ENCODE results near the gene NCR1. TPM values are rescaled to one million over a fixed set of nuclear protein-coding genes. Genes with fewer than 3 reads are reported as not detected.
"Not testable (repeated sequence)": the region's sequence is repeated elsewhere in the genome, so short reads cannot be mapped to it uniquely, and the experiment has no call there.

Gene NCR1
- total RNA-seq, 1 donor from 2014 or later = not detected

GRCh38 chr19:54928299-54928698, 22.4 kb downstream of the NCR1 start:
- intact Hi-C loops (cut with micrococcal nuclease) = no loop called here
- Mint-ChIP-seq H3K9me3 (peaks cover 9% of the 10 kb centered on the region), H3K27me3 (no peaks in the 10 kb centered on the region)

GRCh38 chr19:54937926-54938325, 32.0 kb downstream of the NCR1 start:
- intact Hi-C loops (cut with micrococcal nuclease) = no loop called here
- Mint-ChIP-seq H3K4me1 (peaks cover 8% of the 10 kb centered on the region), H3K4me3 (peak overlapping the region; percentile 3), H3K36me3 (ENCODE audit: low read depth) (no peaks in the 10 kb centered on the region), H3K27me3 (no peaks in the 10 kb centered on the region), H3K9me3 (peaks cover 3% of the 10 kb centered on the region), H3K27ac (no peak overlapping the region)
- DNase-seq = peak; percentile 72

More at GRCh38 chr19:54928299-54928698, 22.4 kb downstream of the NCR1 start:
- H3K4me3 Mint-ChIP-seq = no peak overlapping the region
- no peaks in the 10 kb centered on the region for H3K4me1 Mint-ChIP-seq
- no peak for DNase-seq
- peaks cover 2% of the 10 kb centered on the region for H3K36me3 Mint-ChIP-seq (ENCODE audit: low read depth)
- no peak overlapping the region for H3K27ac Mint-ChIP-seq

- H3K27me3 Mint-ChIP-seq = no peaks in the 10 kb centered on the region
- no peaks in the 10 kb centered on the region for H3K36me3 Mint-ChIP-seq (ENCODE audit: low read depth)
- no peak overlapping the region for H3K4me3 Mint-ChIP-seq
- DNase-seq = no peak
- H3K27ac Mint-ChIP-seq = no peak overlapping the region
- intact Hi-C loops (cut with micrococcal nuclease) = no loop called here
- no peaks in the 10 kb centered on the region for H3K9me3 Mint-ChIP-seq
- H3K4me1 Mint-ChIP-seq = peaks cover 8% of the 10 kb centered on the region
Observed at GRCh38 chr19:54938906-54939305, 33.0 kb downstream of the NCR1 start.

- intact Hi-C loops (cut with micrococcal nuclease); H3K27me3 Mint-ChIP-seq; H3K4me1 Mint-ChIP-seq; DNase-seq; H3K4me3 Mint-ChIP-seq; H3K36me3 Mint-ChIP-seq (ENCODE audit: low read depth); H3K27ac Mint-ChIP-seq; H3K9me3 Mint-ChIP-seq: not testable (repeated sequence)
Observed at GRCh38 chr19:54939538-54939937, 33.6 kb downstream of the NCR1 start.

- DNase-seq; H3K27ac Mint-ChIP-seq; H3K4me3 Mint-ChIP-seq; H3K36me3 Mint-ChIP-seq (ENCODE audit: low read depth); H3K27me3 Mint-ChIP-seq; H3K9me3 Mint-ChIP-seq; H3K4me1 Mint-ChIP-seq; intact Hi-C loops (cut with micrococcal nuclease): not testable (repeated sequence)
Observed at GRCh38 chr19:54943772-54944361, 37.9 kb downstream of the NCR1 start.

- Mint-ChIP-seq H3K9me3 (no peaks in the 10 kb centered on the region), H3K4me1 (no peaks in the 10 kb centered on the region), H3K27ac (no peak within 1 kb of the TSS), H3K36me3 (ENCODE audit: low read depth) (no peaks in the 10 kb centered on the region), H3K27me3 (peaks cover 3% of the 10 kb centered on the region), H3K4me3 (no peak within 1 kb of the TSS)
- DNase-seq = no peak
- intact Hi-C loops (cut with micrococcal nuclease) = no loop called here
Observed at GRCh38 chr19:54947381-54947780, 41.4 kb downstream of the NCR1 start, which contains the start of gene NLRP7. Gene NLRP7 (minus strand): TSS chr19:54947530.

- no peaks in the 10 kb centered on the region for H3K36me3 Mint-ChIP-seq (ENCODE audit: low read depth)
- no peak overlapping the region for H3K27ac Mint-ChIP-seq
- no peaks in the 10 kb centered on the region for H3K9me3 Mint-ChIP-seq
- H3K4me1 Mint-ChIP-seq = no peaks in the 10 kb centered on the region
- intact Hi-C loops (cut with micrococcal nuclease) = no loop called here
- no peak overlapping the region for H3K4me3 Mint-ChIP-seq
- H3K27me3 Mint-ChIP-seq = peaks cover 3% of the 10 kb centered on the region
- DNase-seq = no peak
Observed at GRCh38 chr19:54949412-54949811, 43.5 kb downstream of the NCR1 start.

- H3K4me3 Mint-ChIP-seq; intact Hi-C loops (cut with micrococcal nuclease); H3K9me3 Mint-ChIP-seq; H3K36me3 Mint-ChIP-seq (ENCODE audit: low read depth); H3K27ac Mint-ChIP-seq; DNase-seq; H3K27me3 Mint-ChIP-seq; H3K4me1 Mint-ChIP-seq: not testable (repeated sequence)
Observed at GRCh38 chr19:54950580-54950979, 44.6 kb downstream of the NCR1 start.

- intact Hi-C loops (cut with micrococcal nuclease) = no loop called here
- Mint-ChIP-seq H3K9me3 (no peaks in the 10 kb centered on the region), H3K27ac (no peak overlapping the region), H3K4me1 (peaks cover 1% of the 10 kb centered on the region), H3K4me3 (no peak overlapping the region), H3K36me3 (ENCODE audit: low read depth) (no peaks in the 10 kb centered on the region), H3K27me3 (peaks cover 3% of the 10 kb centered on the region)
- DNase-seq = no peak
Observed at GRCh38 chr19:54952591-54953344, 46.8 kb downstream of the NCR1 start.

- H3K9me3 Mint-ChIP-seq; H3K27ac Mint-ChIP-seq; DNase-seq; H3K4me1 Mint-ChIP-seq; intact Hi-C loops (cut with micrococcal nuclease); H3K4me3 Mint-ChIP-seq; H3K36me3 Mint-ChIP-seq (ENCODE audit: low read depth); H3K27me3 Mint-ChIP-seq: not testable (repeated sequence)
Observed at GRCh38 chr19:54953345-54953713, 47.4 kb downstream of the NCR1 start.

GRCh38 chr19:54955376-54955775, 49.4 kb downstream of the NCR1 start:
- H3K4me3 Mint-ChIP-seq = no peak overlapping the region
- peaks cover 2% of the 10 kb centered on the region for H3K27me3 Mint-ChIP-seq
- H3K36me3 Mint-ChIP-seq (ENCODE audit: low read depth) = no peaks in the 10 kb centered on the region
- no peak for DNase-seq
- no peaks in the 10 kb centered on the region for H3K9me3 Mint-ChIP-seq
- no peak overlapping the region for H3K27ac Mint-ChIP-seq
- intact Hi-C loops (cut with micrococcal nuclease) = no loop called here
- H3K4me1 Mint-ChIP-seq = peaks cover 11% of the 10 kb centered on the region

- Mint-ChIP-seq H3K27me3 (peaks cover 2% of the 10 kb centered on the region), H3K4me3 (peak overlapping the region; percentile 41), H3K27ac (no peak overlapping the region)
Observed at GRCh38 chr19:54959840-54960239, 53.9 kb downstream of the NCR1 start.

More at GRCh38 chr19:54959840-54960239, 53.9 kb downstream of the NCR1 start:
- peak; percentile 64 for DNase-seq
- H3K36me3 Mint-ChIP-seq (ENCODE audit: low read depth) = no peaks in the 10 kb centered on the region
- no peaks in the 10 kb centered on the region for H3K9me3 Mint-ChIP-seq
- intact Hi-C loops (cut with micrococcal nuclease) = no loop called here
- H3K4me1 Mint-ChIP-seq = peaks cover 11% of the 10 kb centered on the region

All from activated CD4-positive, alpha-beta T cell treated with anti-CD3 and anti-CD28 coated beads, Interleukin-2, amount 10 ng/mL, durations not matched to agents 24 days and 14 days (primary cell).